ENCODE results near the gene ETHE1. TPM values are rescaled to one million over a fixed set of nuclear protein-coding genes. Genes with fewer than 3 reads are reported as not detected.

ETHE1 gene
- total and polyA plus RNA-seq, 2 donors from 2014 or later: 61.3 to 81.8 TPM

GRCh38 chr19:43503501-43504425 is 23.2 kb downstream of the ETHE1 start:
- FAIRE-seq (no peak), DNase-seq (peak; percentile 97 to 99 (median 98))
- H3K27ac ChIP-seq (ENCODE audit: low read depth in 2 of 2, low read length in 2 of 2): peak overlapping the region; percentile 72 to 90
- intact Hi-C loops (cut with DNase I): no loop called here
- H3K4me1 ChIP-seq (ENCODE audit: control insufficient read depth in 2 of 3, insufficient read depth in 2 of 3, low read depth in 1 of 3, low read length in 3 of 3): peaks cover 0 to 16% (median 3%) of the 10 kb centered on the region in 3 donors
- H3K9ac ChIP-seq (ENCODE audit: low read length in 3 of 3): peak overlapping the region; percentile 47 to 96 (median 94)
- H3K36me3 ChIP-seq (ENCODE audit: control insufficient read depth in 2 of 3, insufficient read depth in 3 of 3, low read length in 3 of 3): peaks cover 2 to 6% (median 2%) of the 10 kb centered on the region in 3 donors
- peak overlapping the region; percentile 68 to 92 (median 87) for H3K4me3 ChIP-seq (ENCODE audit: low read length in 3 of 3)
- peaks cover 3% of the 10 kb centered on the region for H3K27me3 ChIP-seq (ENCODE audit: control insufficient read depth, insufficient read depth, low read length)
- H3K9me3 ChIP-seq (ENCODE audit: control insufficient read depth in 2 of 3, insufficient read depth in 1 of 3, low read length in 3 of 3): no peaks in the 10 kb centered on the region
- no peak for TF ChIP-seq CTCF (IDR thresholded peaks at IDR 0.05; ENCODE audit: borderline replicate concordance, extremely low read depth, insufficient read depth)

- FAIRE-seq: no peak
- intact Hi-C loops (cut with DNase I): no loop called here
Observed at GRCh38 chr19:43502419-43502976, 24.5 kb downstream of the ETHE1 start.

GRCh38 chr19:43501661-43502418 is 25.2 kb downstream of the ETHE1 start:
- Histone ChIP-seq H3K9me3 (ENCODE audit: control insufficient read depth in 2 of 3, insufficient read depth in 1 of 3, low read length in 3 of 3) (no peaks in the 10 kb centered on the region), H3K4me3 (ENCODE audit: low read length in 3 of 3) (peak overlapping the region in 1 of 3 donors; percentile 4), H3K4me1 (ENCODE audit: control insufficient read depth in 2 of 3, insufficient read depth in 2 of 3, low read depth in 1 of 3, low read length in 3 of 3) (peaks cover 0 to 16% (median 3%) of the 10 kb centered on the region in 3 donors), H3K27ac (ENCODE audit: low read depth in 2 of 2, low read length in 2 of 2) (no peak overlapping the region), H3K9ac (ENCODE audit: low read length in 3 of 3) (no peak overlapping the region), H3K27me3 (ENCODE audit: control insufficient read depth, insufficient read depth, low read length) (peaks cover 3% of the 10 kb centered on the region), H3K36me3 (ENCODE audit: control insufficient read depth in 2 of 3, insufficient read depth in 3 of 3, low read length in 3 of 3) (no peaks in the 10 kb centered on the region)
- FAIRE-seq: no peak
- no peak for TF ChIP-seq CTCF (IDR thresholded peaks at IDR 0.05; ENCODE audit: borderline replicate concordance, extremely low read depth, insufficient read depth)
- intact Hi-C loops (cut with DNase I): no loop called here
- DNase-seq: peak in 4 of 5 donors; percentile 53 to 77 (median 68)

More at GRCh38 chr19:43502419-43502976, 24.5 kb downstream of the ETHE1 start:
- Histone ChIP-seq H3K9me3 (ENCODE audit: control insufficient read depth in 2 of 3, insufficient read depth in 1 of 3, low read length in 3 of 3) (no peaks in the 10 kb centered on the region), H3K27me3 (ENCODE audit: control insufficient read depth, insufficient read depth, low read length) (peaks cover 3% of the 10 kb centered on the region), H3K27ac (ENCODE audit: low read depth in 2 of 2, low read length in 2 of 2) (no peak overlapping the region), H3K4me3 (ENCODE audit: low read length in 3 of 3) (peak overlapping the region in 1 of 3 donors; percentile 92), H3K4me1 (ENCODE audit: control insufficient read depth in 2 of 3, insufficient read depth in 2 of 3, low read depth in 1 of 3, low read length in 3 of 3) (peaks cover 0 to 16% (median 3%) of the 10 kb centered on the region in 3 donors), H3K9ac (ENCODE audit: low read length in 3 of 3) (peak overlapping the region in 1 of 3 donors; percentile 34), H3K36me3 (ENCODE audit: control insufficient read depth in 2 of 3, insufficient read depth in 3 of 3, low read length in 3 of 3) (no peaks in the 10 kb centered on the region)
- no peak for TF ChIP-seq CTCF (IDR thresholded peaks at IDR 0.05; ENCODE audit: borderline replicate concordance, extremely low read depth, insufficient read depth)
- no peak for DNase-seq

Data from kidney (tissue), 14 donors.